Upper lobe of left lung (tissue), 6 donors: Measurements from ENCODE around the gene ADCY2. TPM values are rescaled to one million over a fixed set of nuclear protein-coding genes. Genes with fewer than 3 reads are reported as not detected.
A peak's percentile ranks its signal among the peaks of the same experiment; 100 is the strongest.

Source experiments
- ATAC-seq, 2 donors: fragments of 200-7000 bp; cut with Tn5 transposase; one replicate each; pipeline ENCODE4 v1.9.1; 2022; ENCODE audit warnings: mild to moderate bottlenecking in 2 of 2, moderate library complexity in 2 of 2; ENCODE audit not compliant: low FRiP score in 2 of 2
- DNase-seq, 2 donors: peaks; one replicate each; pipeline ENCODE4 v3.0.0-alpha.2; 2019 to 2020
- H3K27ac ChIP-seq, 4 donors: fragments of 200-600 bp; sonication (generic); one replicate each; pipeline ENCODE4 v1.5.1; 2016 to 2019
- H3K27me3 ChIP-seq, 4 donors: fragments of 200-600 bp; sonication (generic); one replicate each; pipeline ENCODE4 v1.5.1; 2017 to 2019
- H3K36me3 ChIP-seq, 4 donors: fragments of 200-600 bp; sonication (generic); one replicate each; pipeline ENCODE4 v1.5.1; 2016 to 2019
- H3K4me1 ChIP-seq, 4 donors: fragments of 200-600 bp; sonication (generic); one replicate each; pipeline ENCODE4 v1.5.1; 2018 to 2019
- H3K4me3 ChIP-seq, 4 donors: fragments of 200-600 bp; sonication (generic); one replicate each; pipeline ENCODE4 v1.5.1; 2017 to 2019; ENCODE audit warnings: mild to moderate bottlenecking in 2 of 4, moderate library complexity in 1 of 4
- H3K9me3 ChIP-seq, 4 donors: fragments of 200-600 bp; sonication (generic); one replicate each; pipeline ENCODE4 v1.5.1; 2018 to 2019
- EP300 ChIP-seq, 4 donors: sonication (generic); formaldehyde crosslinking; IDR thresholded peaks; one replicate each; pipeline ENCODE4 v1.5.1; 2017; ENCODE audit warnings: antibody characterized with exemption in 4 of 4, control low read depth in 2 of 4
- POLR2A ChIP-seq, 4 donors: fragments of 450-650 bp; IDR thresholded peaks; one replicate each; pipeline ENCODE4 v1.5.1; 2016 to 2017; ENCODE audit warnings: antibody characterized with exemption in 4 of 4, mild to moderate bottlenecking in 2 of 4
- POLR2AphosphoS5 ChIP-seq, 2 donors: sonication (generic); formaldehyde crosslinking; IDR thresholded peaks; one replicate each; pipeline ENCODE4 v1.5.1; 2017; ENCODE audit warnings: antibody characterized with exemption in 2 of 2
- WGBS, 2 donors: methylation state at CpG; one replicate each; pipeline ENCODE4 v1.1.5; 2017 to 2018; 5-methylcytosine and 5-hydroxymethylcytosine counted together
- total RNA-seq, 6 donors: library from RNA; depleted of rRNA in 4 of 6; stranded (reverse); fragments of >200 nt in 4 of 6; gene quantifications; one replicate each; pipeline versions ENCODE4 v1.1.0 to v1.2.1, GENCODE V29; 2016 to 2021
- TF ChIP-seq, protein P1 (sequence below), 6 experiments: fragments of 450-650 bp in 4 of 6; fragments of 200-600 bp in 2 of 6; sonication (generic) in 2 of 6; IDR thresholded peaks; one replicate each; pipeline ENCODE4 v1.5.1; 2016 to 2019; ENCODE audit warnings: antibody characterized with exemption in 6 of 6
- donor health status: DM: no; HTN: no; CAD: no; lungs with moderate emphysema.
- donor health status: DM: no; HTN: yes; CAD: no; lungs with severe emphysema.

Gene ADCY2
- total RNA-seq, 6 donors from 2014 or later, result 0.20 to 2.4 (median 0.46) TPM; not detected in 1

DNA sequence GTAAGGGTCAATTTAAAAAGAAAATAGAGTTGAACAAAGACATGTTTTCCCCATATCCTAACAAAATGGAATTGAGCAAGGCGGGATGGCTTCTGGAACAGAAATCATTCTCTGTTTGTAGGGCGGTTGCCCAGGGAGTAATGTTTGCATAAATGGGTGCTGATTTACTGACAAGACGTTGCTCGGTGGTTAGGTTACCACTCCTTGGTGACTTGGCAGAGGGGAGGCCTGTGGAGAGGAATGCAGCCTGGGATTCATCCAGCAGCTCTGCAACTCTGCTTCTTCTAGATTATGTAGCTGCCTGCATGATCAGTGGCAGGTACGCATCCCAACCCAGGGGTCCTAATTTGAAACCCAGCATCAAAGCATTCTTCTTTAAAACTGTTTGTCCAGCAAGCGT lies 254.8 kb downstream of the ADCY2 start:
- no peaks in the 10 kb centered on the region for H3K27me3 ChIP-seq
- 83 to 84% methylated on average over 6 of the region's 6 CpGs for WGBS, 2 donors
- H3K4me3 ChIP-seq, result no peak overlapping the region
- no peaks in the 10 kb centered on the region for H3K9me3 ChIP-seq
- no peak overlapping the region for H3K27ac ChIP-seq
- H3K4me1 ChIP-seq, result no peaks in the 10 kb centered on the region
- TF ChIP-seq, protein P1, sequence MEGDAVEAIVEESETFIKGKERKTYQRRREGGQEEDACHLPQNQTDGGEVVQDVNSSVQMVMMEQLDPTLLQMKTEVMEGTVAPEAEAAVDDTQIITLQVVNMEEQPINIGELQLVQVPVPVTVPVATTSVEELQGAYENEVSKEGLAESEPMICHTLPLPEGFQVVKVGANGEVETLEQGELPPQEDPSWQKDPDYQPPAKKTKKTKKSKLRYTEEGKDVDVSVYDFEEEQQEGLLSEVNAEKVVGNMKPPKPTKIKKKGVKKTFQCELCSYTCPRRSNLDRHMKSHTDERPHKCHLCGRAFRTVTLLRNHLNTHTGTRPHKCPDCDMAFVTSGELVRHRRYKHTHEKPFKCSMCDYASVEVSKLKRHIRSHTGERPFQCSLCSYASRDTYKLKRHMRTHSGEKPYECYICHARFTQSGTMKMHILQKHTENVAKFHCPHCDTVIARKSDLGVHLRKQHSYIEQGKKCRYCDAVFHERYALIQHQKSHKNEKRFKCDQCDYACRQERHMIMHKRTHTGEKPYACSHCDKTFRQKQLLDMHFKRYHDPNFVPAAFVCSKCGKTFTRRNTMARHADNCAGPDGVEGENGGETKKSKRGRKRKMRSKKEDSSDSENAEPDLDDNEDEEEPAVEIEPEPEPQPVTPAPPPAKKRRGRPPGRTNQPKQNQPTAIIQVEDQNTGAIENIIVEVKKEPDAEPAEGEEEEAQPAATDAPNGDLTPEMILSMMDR (IDR thresholded peaks at IDR 0.05), result no peak
- TF ChIP-seq POLR2A (IDR thresholded peaks at IDR 0.05) (no peak), EP300 (IDR thresholded peaks at IDR 0.05) (no peak), POLR2AphosphoS5 (IDR thresholded peaks at IDR 0.05) (no peak)
- no peak for DNase-seq
- ATAC-seq, result no peak
- no peaks in the 10 kb centered on the region for H3K36me3 ChIP-seq

DNA sequence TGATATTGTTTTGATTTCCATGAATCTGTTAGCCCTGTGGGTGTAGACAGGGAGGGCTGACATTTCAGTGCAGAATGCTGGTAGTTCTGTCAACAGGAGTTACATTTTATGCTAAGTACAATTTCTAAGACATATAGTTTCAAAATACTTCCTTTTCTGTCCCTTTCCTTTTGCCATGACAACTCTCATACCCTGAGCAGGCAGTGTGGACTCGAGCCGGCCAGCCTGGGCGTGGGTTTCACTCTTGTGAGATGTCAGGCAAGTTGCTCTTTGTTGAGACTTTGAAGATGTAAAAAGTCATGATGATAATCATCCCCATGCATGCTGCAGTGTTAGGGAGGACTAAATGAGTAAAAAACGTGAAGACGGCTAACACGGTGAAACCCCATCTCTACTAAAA lies 257.1 kb downstream of the ADCY2 start:
- WGBS, 2 donors, result 79 to 82% methylated on average over 6 of the region's 6 CpGs

DNA sequence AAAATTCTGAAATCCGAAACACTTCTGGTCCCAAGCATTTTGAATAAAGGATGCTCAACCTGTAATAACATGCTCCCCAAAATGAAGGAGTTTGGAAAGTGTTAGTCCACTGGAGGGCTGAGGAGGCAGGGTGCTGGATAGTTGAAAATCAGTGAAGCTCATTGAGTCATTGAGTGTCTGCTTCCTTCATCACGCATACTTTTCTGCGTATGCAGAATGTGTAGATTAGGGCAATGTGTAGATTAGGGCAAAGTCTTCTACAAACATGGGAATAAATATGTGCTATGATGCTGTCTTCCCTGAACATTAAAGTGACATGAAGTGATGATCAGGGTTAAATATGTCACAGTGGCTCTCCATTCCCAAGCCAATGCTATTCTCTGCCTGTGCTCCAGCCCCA lies 261.2 kb downstream of the ADCY2 start:
- DNase-seq (no peak), ATAC-seq (no peak)
- Histone ChIP-seq H3K27me3 (no peaks in the 10 kb centered on the region), H3K36me3 (no peaks in the 10 kb centered on the region), H3K4me3 (no peak overlapping the region), H3K27ac (no peak overlapping the region), H3K9me3 (no peaks in the 10 kb centered on the region), H3K4me1 (no peaks in the 10 kb centered on the region)
- WGBS, 2 donors, result 83 to 95% methylated on average over 3 of the region's 3 CpGs
- TF ChIP-seq POLR2A (IDR thresholded peaks at IDR 0.05), result no peak
- TF ChIP-seq, protein P1 (IDR thresholded peaks at IDR 0.05), result no peak
- no peak for TF ChIP-seq POLR2AphosphoS5 (IDR thresholded peaks at IDR 0.05)
- no peak for TF ChIP-seq EP300 (IDR thresholded peaks at IDR 0.05)

More for the DNA sequence above, 257.1 kb downstream of the ADCY2 start:
- no peaks in the 10 kb centered on the region for H3K9me3 ChIP-seq
- ATAC-seq, result no peak
- no peaks in the 10 kb centered on the region for H3K27me3 ChIP-seq
- no peaks in the 10 kb centered on the region for H3K36me3 ChIP-seq
- no peaks in the 10 kb centered on the region for H3K4me1 ChIP-seq
- no peak for TF ChIP-seq POLR2AphosphoS5 (IDR thresholded peaks at IDR 0.05)
- no peak for TF ChIP-seq EP300 (IDR thresholded peaks at IDR 0.05)
- TF ChIP-seq, protein P1 (IDR thresholded peaks at IDR 0.05), result no peak
- TF ChIP-seq POLR2A (IDR thresholded peaks at IDR 0.05), result no peak
- no peak overlapping the region for H3K4me3 ChIP-seq
- DNase-seq, result peak in 1 of 2 donors; percentile 23
- no peak overlapping the region for H3K27ac ChIP-seq

DNA sequence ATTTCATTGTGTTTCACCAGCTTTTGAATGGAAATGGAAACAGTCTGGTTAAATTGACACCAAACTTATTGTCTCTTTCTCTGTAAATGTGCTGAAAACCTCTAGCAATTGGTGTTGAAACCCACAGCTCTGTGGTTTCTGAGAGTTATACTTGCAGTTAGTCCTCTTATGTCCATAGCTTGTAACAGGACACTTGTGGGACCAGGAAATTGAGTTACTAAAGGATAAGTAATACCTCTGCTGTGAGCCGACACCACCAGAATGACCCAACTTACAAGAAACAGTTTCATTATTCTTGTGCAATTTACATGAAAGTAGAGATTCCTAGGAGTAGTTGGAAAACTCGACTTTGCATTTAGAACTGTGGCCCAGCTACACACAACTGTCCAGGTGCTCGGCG lies 263.5 kb downstream of the ADCY2 start:
- H3K27me3 ChIP-seq, result no peaks in the 10 kb centered on the region
- WGBS, 2 donors, result 65 to 80% methylated on average over 4 of the region's 4 CpGs

DNA sequence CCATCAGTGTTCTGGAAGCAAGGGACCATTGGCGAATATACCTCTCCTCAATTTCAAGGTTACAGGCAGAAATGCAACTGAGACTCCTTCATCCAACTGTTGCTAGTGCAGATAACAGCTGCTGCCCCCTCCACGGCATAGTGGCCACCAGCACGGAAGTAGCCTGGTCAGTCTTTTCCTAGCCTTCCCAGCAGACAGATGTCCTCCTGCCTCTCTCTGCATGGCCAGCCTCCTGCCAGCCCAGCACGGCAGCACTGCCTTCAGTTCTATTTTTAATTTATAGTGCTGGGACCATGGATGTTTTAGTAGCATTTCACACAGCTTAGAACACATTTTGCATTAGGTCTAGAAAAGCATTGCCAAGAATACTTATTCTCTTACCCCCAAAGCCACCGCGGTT lies 266.4 kb downstream of the ADCY2 start:
- no peak overlapping the region for H3K27ac ChIP-seq
- H3K9me3 ChIP-seq, result no peaks in the 10 kb centered on the region
- TF ChIP-seq, protein P1 (IDR thresholded peaks at IDR 0.05), result no peak
- no peak for TF ChIP-seq POLR2AphosphoS5 (IDR thresholded peaks at IDR 0.05)
- no peak for TF ChIP-seq EP300 (IDR thresholded peaks at IDR 0.05)
- no peak for TF ChIP-seq POLR2A (IDR thresholded peaks at IDR 0.05)
- DNase-seq (no peak), ATAC-seq (no peak)
- H3K36me3 ChIP-seq, result no peaks in the 10 kb centered on the region
- WGBS, 2 donors, result 85 to 86% methylated on average over 6 of the region's 6 CpGs
- no peaks in the 10 kb centered on the region for H3K4me1 ChIP-seq
- H3K4me3 ChIP-seq, result no peak overlapping the region
- H3K27me3 ChIP-seq, result no peaks in the 10 kb centered on the region

More for the DNA sequence above, 263.5 kb downstream of the ADCY2 start:
- Histone ChIP-seq H3K27ac (no peak overlapping the region), H3K9me3 (no peaks in the 10 kb centered on the region), H3K4me3 (no peak overlapping the region), H3K36me3 (no peaks in the 10 kb centered on the region), H3K4me1 (no peaks in the 10 kb centered on the region)
- TF ChIP-seq POLR2AphosphoS5 (IDR thresholded peaks at IDR 0.05) (no peak), POLR2A (IDR thresholded peaks at IDR 0.05) (no peak), EP300 (IDR thresholded peaks at IDR 0.05) (no peak)
- TF ChIP-seq, protein P1 (IDR thresholded peaks at IDR 0.05), result no peak
- DNase-seq (no peak), ATAC-seq (no peak)
